Body of pancreas (tissue), 4 donors: ENCODE data around the gene EHMT1. TPM values are rescaled to one million over a fixed set of nuclear protein-coding genes. Genes with fewer than 3 reads are reported as not detected.

Source experiments
- ATAC-seq: fragments of 150-250 bp; one replicate; pipeline ENCODE4 v1.9.1; 2016
- DNase-seq, 4 donors: peaks; one replicate each; pipeline ENCODE4 v3.0.0-alpha.2; 2019
- H3K27ac ChIP-seq, 4 donors: fragments of 200-600 bp; sonication (generic); 1 replicate in 3 of 4; 2 replicates in 1 of 4; pipeline versions ENCODE4 v1.5.1 to v1.6.1; 2016 to 2019; ENCODE audit warnings: mild to moderate bottlenecking in 1 of 4, mixed read lengths in 1 of 4, moderate library complexity in 1 of 4
- H3K27me3 ChIP-seq, 2 donors: fragments of 200-600 bp; sonication (generic); one replicate each; pipeline ENCODE4 v1.6.0; 2016; ENCODE audit warnings: mild to moderate bottlenecking in 1 of 2
- H3K36me3 ChIP-seq, 2 donors: fragments of 200-600 bp; sonication (generic); replicated peaks in 1 of 2; 2 replicates each; pipeline ENCODE4 v1.5.1; 2016; ENCODE audit warnings: low read depth in 2 of 2; ENCODE audit not compliant: insufficient read depth in 1 of 2
- H3K4me1 ChIP-seq: fragments of 200-600 bp; sonication (generic); one replicate; pipeline ENCODE4 v1.6.0; 2016
- H3K4me3 ChIP-seq, 2 donors: fragments of 200-600 bp; sonication (generic); 1 replicate in 1 of 2; 2 replicates in 1 of 2; pipeline ENCODE4 v1.5.1; 2016 to 2019
- H3K9me3 ChIP-seq, 3 donors: fragments of 200-600 bp; sonication (generic); 1 replicate in 2 of 3; 2 replicates in 1 of 3; pipeline ENCODE4 v1.5.1; 2016
- POLR2A ChIP-seq, 3 donors: fragments of 450-650 bp; IDR thresholded peaks; one replicate each; pipeline ENCODE4 v1.6.1; 2016; ENCODE audit warnings: antibody characterized with exemption in 3 of 3, mild to moderate bottlenecking in 2 of 3
- WGBS, 2 donors: methylation state at CpG; one replicate each; pipeline ENCODE4 v1.1.5; 2017; 5-methylcytosine and 5-hydroxymethylcytosine counted together
- intact Hi-C: fragments of 100-400 bp; cut with DNase I; formaldehyde crosslinking; loops from one replicate; pipeline ENCODE4 v1.15.1; 2023
- total RNA-seq, 2 donors: library from RNA; depleted of rRNA; stranded (reverse); fragments of >200 nt; gene quantifications; one replicate each; pipeline ENCODE4 v1.1.0, GENCODE V29; 2016
- TF ChIP-seq, protein P1 (sequence below), 7 experiments: fragments of 450-650 bp in 4 of 7; fragments of 200-600 bp in 3 of 7; sonication (generic) in 3 of 7; IDR thresholded peaks; one replicate each; pipeline ENCODE4 v1.5.1; 2016 to 2019; ENCODE audit warnings: antibody characterized with exemption in 7 of 7

Gene EHMT1
- total RNA-seq, 2 donors from 2014 or later = 41.0 to 65.9 TPM

DNA sequence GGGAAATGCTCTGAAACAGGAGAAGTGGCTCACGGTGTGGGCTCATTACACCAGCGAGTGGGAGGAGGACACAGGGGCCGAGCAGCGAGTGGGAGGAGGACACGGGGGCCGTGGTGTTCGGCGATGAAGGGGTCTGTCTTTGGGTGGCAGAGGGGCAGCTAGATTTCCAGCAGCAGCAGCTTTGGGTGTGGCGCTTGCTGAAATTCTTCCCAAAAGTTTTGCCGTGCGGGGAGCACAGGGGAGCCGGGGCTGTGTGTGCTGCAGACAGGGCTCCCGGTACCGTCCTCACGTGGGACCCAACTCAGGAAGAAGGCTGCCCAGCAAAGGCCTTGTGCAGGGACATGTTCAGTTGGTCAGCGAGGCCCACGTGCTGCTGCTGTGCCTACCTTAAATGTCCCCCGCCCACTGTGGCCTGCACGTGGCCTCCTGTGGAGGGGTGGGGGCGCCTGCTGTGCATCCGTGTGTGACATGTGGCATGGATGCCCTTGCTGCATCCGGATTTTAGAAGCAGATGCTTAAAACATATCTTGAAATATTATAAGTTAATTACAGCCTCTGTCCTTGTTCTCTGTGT lies 134.5 kb downstream of the EHMT1 start:
- intact Hi-C loops = no loop called here
- Histone ChIP-seq H3K4me3 (no peak overlapping the region), H3K4me1 (no peaks in the 10 kb centered on the region), H3K36me3 (peaks cover 0 to 3% of the 10 kb centered on the region in 2 donors), H3K27ac (no peak overlapping the region), H3K9me3 (no peaks in the 10 kb centered on the region), H3K27me3 (no peaks in the 10 kb centered on the region)
- TF ChIP-seq, protein P1, sequence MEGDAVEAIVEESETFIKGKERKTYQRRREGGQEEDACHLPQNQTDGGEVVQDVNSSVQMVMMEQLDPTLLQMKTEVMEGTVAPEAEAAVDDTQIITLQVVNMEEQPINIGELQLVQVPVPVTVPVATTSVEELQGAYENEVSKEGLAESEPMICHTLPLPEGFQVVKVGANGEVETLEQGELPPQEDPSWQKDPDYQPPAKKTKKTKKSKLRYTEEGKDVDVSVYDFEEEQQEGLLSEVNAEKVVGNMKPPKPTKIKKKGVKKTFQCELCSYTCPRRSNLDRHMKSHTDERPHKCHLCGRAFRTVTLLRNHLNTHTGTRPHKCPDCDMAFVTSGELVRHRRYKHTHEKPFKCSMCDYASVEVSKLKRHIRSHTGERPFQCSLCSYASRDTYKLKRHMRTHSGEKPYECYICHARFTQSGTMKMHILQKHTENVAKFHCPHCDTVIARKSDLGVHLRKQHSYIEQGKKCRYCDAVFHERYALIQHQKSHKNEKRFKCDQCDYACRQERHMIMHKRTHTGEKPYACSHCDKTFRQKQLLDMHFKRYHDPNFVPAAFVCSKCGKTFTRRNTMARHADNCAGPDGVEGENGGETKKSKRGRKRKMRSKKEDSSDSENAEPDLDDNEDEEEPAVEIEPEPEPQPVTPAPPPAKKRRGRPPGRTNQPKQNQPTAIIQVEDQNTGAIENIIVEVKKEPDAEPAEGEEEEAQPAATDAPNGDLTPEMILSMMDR (IDR thresholded peaks at IDR 0.05) = no peak
- no peak for TF ChIP-seq POLR2A (IDR thresholded peaks at IDR 0.05)
- 92 to 99% methylated on average over 18 to 22 of the region's 22 CpGs for WGBS, 2 donors
- DNase-seq = no peak
- ATAC-seq = no peak

DNA sequence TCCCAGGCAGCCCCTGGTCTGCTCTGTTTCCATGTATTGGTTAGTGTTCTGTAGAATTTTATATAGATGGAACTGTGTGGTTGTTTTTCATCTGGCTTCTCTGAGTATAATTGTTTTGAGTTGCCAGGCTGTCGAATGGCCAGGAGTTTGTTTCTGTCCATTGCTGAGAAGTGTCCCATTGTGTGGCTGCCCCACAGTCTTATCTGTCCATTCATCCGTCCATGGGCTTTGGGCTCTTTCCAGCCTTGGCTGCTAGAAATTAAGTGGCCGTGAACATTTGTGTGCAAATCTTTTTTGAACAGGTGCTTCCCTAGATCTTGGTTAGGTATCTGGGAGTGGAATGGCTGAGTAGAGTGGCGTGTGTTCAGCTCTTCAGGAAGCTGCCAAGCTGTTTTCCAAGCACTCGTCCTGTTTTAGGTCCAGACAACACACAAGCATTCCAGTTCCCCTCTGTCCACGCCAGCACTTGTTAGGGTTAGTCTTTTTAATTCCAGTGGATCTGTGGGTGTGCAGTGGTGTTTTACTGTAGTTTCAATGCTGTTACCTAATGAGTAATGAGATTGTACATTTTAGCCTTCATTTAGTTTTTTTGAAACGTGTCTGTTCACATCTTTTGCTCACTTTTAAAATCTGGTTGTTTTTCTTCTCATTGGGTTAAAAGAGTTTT lies 136.6 kb downstream of the EHMT1 start:
- Histone ChIP-seq H3K27ac (no peak overlapping the region), H3K4me1 (no peaks in the 10 kb centered on the region), H3K27me3 (no peaks in the 10 kb centered on the region), H3K4me3 (no peak overlapping the region), H3K36me3 (peaks cover 0 to 7% of the 10 kb centered on the region in 2 donors), H3K9me3 (no peaks in the 10 kb centered on the region)
- TF ChIP-seq POLR2A (IDR thresholded peaks at IDR 0.05) = no peak
- TF ChIP-seq, protein P1 (IDR thresholded peaks at IDR 0.05) = no peak
- ATAC-seq (no peak), DNase-seq (no peak)
- intact Hi-C loops = no loop called here
- 84 to 85% methylated on average over 7 of the region's 7 CpGs for WGBS, 2 donors

DNA sequence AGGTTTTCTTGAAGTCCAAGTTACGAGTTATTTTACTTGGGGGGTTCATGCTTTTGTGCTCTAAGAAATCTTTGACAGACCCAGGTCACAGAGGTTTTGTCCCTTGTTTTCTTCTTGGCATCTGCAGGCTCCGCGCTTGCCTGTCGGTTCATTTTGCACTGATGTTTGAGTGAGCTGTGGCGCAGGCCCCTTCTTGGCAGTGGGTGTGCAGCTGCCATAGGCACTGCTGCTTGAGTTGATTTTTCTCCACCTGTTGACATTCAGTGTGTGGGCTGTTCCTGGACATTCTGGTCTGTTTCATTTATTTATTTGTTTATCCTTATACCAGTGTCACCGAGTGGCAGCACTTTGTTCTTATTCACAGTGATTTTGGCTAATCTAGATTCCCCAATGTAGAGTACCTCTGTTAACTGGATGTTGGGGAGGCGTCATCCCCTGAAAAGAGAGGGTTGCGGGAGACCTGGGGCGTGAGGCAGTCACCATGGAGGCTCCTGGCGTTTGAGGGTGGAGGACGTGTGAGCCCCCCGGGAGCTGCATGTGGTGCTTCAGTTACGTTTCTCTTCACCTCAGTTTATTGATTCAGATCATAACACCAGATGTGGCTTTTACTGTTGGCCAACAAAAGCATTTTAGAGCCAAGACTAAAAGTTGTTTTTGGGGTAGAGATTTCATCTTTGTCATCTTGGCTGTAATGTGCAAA lies 137.4 kb downstream of the EHMT1 start:
- Histone ChIP-seq H3K4me3 (no peak overlapping the region), H3K27ac (no peak overlapping the region), H3K27me3 (no peaks in the 10 kb centered on the region), H3K9me3 (no peaks in the 10 kb centered on the region), H3K4me1 (no peaks in the 10 kb centered on the region), H3K36me3 (peaks cover 0 to 7% of the 10 kb centered on the region in 2 donors)
- 88 to 91% methylated on average over 13 of the region's 13 CpGs for WGBS, 2 donors
- intact Hi-C loops = no loop called here
- ATAC-seq (no peak), DNase-seq (no peak)
- TF ChIP-seq POLR2A (IDR thresholded peaks at IDR 0.05) = no peak
- TF ChIP-seq, protein P1 (IDR thresholded peaks at IDR 0.05) = no peak

DNA sequence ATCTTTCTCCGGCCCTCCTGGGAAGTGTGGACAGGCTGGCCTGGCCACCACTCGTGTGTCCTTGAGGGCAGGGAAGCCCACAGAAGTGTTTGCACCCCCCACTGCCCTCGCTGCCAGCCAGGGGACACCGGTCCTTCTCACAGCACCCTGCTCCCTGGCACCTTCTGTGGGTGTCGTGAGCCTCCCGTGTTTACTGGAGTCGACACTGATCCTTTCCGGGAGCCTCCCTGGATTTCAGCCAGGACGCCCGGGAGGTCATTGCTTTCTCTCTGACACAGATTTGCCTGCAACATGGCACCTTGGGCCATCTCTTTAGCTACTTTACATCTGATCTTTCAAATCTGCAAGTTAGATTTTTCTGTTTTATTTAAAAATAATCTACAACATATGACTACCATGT lies 138.3 kb downstream of the EHMT1 start:
- H3K4me1 ChIP-seq = no peaks in the 10 kb centered on the region
- peaks cover 0 to 7% of the 10 kb centered on the region in 2 donors for H3K36me3 ChIP-seq
- H3K9me3 ChIP-seq = no peaks in the 10 kb centered on the region
- intact Hi-C loops = no loop called here
- H3K27me3 ChIP-seq = no peaks in the 10 kb centered on the region
- TF ChIP-seq POLR2A (IDR thresholded peaks at IDR 0.05) = no peak
- TF ChIP-seq, protein P1 (IDR thresholded peaks at IDR 0.05) = no peak
- ATAC-seq (peak; percentile 27), DNase-seq (peak in 3 of 4 donors; percentile 54 to 57 (median 54))
- peak overlapping the region in 1 of 4 donors; percentile 39 for H3K27ac ChIP-seq
- H3K4me3 ChIP-seq = no peak overlapping the region
- WGBS, 2 donors = 78 to 87% methylated on average over 9 to 10 of the region's 10 CpGs
